HG03196 (cell line): ENCODE measurements around the gene ACVR1C.
"Not testable (repeated sequence)": the region's sequence is repeated elsewhere in the genome, so short reads cannot be mapped to it uniquely, and the experiment has no call there.

Source experiments
- ATAC-seq: cut with Tn5 transposase; IDR thresholded peaks from one replicate; pipeline ENCODE4 v1.9.1; 2021; ENCODE audit not compliant: unreplicated experiment

The ACVR1C gene

GRCh38 chr2:157587576-157587975 is 41.1 kb downstream of the ACVR1C start:
- no peak for ATAC-seq

- no peak for ATAC-seq
Measured at GRCh38 chr2:157574165-157574564, 54.5 kb downstream of the ACVR1C start.

DNA sequence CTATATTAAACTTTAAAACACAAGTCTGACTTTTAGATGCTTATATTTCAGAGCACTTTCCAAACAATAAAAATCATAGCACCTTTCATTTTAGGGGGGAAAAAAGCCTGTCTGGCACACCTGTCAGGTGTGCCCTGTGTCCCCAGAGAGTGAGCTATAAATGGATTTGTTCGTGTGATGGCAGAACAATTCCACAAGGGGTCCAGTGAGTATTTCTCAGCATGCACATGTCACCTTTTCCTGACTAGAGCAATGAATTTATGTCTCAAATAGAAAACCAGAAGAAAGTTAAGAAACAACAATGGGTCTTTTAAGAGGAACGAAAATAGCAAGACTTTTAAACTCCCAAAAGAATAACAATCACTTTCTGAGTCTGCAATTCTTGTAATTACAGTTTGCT is 55.9 kb downstream of the ACVR1C start:
- ATAC-seq, result peak; percentile 51

GRCh38 chr2:157566623-157567022 is 62.0 kb downstream of the ACVR1C start:
- not testable (repeated sequence) for ATAC-seq

- ATAC-seq, result not testable (repeated sequence)
Measured at GRCh38 chr2:157566113-157566512, 62.6 kb downstream of the ACVR1C start.

DNA sequence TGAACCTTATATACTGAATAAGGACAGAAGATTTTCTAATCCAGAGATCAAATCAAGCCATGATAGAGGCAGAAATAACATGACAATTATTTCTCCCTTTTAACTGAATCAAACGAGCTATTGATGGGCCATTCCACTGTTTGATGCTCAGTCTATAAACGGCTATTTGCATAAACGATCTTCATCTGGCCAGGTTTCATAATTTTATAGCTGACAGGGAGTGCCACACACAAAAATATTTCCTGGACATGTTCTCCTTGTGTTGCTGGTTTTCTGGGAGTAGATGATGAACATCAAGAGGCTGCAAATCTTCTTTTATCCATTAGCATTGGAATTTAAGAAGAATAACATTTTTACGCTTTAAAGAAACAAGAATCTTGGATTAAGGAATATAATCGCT is 63.1 kb downstream of the ACVR1C start:
- no peak for ATAC-seq

DNA sequence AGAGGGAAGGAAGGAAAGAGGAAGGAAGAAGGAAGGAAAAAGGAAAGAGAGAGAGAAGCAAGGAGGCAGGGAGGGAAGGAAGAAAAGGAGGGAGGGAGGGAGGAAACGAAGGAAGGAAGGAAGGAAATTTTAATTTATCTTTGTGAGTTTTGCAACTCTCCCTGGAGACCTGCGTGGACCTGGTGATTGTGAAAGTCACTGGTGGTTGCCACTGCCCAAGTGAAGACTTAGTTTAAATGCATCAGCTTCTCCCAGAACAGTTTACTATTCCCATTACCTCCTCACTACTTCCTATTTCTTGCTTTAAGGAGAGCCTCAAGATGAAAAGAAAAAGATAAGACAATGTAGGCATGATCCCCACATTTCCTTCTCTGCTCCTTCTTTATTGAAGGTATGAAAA is 68.8 kb downstream of the ACVR1C start:
- ATAC-seq, result no peak

GRCh38 chr2:157559461-157559860 is 69.2 kb downstream of the ACVR1C start:
- ATAC-seq, result no peak

GRCh38 chr2:157559061-157559460 is 69.6 kb downstream of the ACVR1C start:
- no peak for ATAC-seq

DNA sequence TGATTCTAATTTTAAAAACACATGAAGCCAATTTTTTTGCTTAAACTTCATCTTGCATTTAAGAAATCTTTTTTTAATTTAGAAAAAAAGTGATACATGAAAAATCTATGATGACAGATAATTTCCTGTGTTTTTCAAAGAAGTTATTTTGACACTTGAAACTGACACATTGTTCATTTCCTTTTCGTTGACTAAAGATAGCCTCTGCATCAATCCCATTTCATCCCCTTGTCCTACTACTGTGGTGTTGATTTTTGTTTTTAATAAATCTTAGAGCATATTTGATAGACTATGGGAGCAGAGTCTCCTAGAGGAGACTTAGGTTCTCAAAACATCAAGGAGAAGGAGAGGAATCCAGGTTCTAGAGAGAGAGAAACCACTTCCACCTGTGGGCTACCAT is 70.9 kb downstream of the ACVR1C start:
- ATAC-seq, result no peak

- no peak for ATAC-seq
Measured at GRCh38 chr2:157540102-157540501, 88.6 kb downstream of the ACVR1C start.

DNA sequence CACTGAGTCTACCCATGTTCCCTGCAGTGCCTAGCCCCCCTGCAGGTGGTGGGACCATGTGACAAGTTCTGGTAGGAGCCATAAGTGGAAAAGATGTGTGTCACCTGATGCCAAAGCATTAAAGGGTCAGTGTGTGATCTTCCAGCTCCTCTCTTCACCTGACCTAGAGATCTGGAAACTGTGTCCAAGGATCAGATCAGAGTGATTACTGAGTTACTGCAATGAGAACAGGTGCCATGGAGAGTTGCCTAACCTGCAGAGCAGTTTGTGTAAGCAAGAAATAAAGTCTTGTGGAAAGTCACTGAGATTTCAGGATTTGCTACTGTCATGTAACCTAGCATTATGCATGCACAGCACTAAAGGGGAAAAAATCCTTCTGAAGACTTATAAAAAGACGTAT is 90.6 kb downstream of the ACVR1C start:
- ATAC-seq, result no peak

GRCh38 chr2:157536815-157537214 is 91.8 kb downstream of the ACVR1C start:
- no peak for ATAC-seq

DNA sequence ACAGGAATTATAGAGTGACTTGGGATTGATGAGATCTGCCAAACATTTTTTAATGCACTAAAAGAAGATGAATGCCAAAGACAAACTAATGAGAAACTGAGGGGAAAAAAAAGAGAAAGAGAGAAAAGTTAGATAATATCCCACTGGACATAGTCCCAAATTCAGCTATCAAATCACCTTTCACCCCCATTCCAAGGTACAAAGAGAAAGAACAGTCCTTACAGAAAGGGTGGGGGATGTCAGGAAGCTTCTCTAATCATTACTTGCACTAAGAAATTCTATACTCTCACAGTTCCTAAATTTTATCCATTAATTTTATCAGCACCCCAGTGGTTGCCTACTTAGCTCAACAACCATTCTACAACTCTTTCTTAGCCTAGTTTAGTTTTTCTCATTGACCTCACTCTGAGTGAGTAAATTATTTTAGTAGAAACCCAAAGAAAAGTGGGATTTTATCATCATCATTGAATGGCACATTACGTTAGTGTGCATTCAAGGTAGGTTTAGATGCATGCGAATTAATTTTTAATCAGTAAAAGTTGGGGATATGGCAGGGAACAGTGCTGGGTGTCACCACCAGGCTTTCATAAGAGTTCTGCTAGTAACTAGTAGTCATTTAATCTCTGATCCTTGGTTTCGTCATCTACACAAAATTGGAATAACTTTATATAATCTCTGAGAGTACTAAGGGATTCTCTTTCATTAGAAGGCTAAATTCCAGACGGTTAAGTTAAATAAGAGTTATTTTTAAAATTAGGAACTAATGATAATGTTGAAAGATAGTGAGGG is 99.5 kb downstream of the ACVR1C start:
- ATAC-seq, result no peak

DNA sequence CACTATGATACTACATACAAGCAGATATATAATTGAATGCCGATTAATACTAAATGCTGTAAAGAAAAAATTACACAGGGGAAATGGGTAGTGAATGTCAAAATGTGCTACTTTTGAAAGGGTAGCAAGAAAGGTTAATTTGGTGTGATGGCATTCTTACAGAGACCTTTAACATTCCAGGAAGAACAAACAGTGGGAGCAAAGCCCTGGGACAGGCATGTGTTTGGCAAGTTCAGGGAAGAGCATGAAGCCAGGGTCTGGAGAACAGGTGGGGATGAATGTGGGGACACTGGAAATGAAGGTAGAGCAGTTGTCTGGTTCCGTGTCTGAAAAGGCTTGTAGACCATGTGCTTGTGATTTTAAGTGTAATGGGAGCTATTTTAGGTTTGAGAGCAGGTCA is 102.6 kb downstream of the ACVR1C start:
- ATAC-seq, result no peak

DNA sequence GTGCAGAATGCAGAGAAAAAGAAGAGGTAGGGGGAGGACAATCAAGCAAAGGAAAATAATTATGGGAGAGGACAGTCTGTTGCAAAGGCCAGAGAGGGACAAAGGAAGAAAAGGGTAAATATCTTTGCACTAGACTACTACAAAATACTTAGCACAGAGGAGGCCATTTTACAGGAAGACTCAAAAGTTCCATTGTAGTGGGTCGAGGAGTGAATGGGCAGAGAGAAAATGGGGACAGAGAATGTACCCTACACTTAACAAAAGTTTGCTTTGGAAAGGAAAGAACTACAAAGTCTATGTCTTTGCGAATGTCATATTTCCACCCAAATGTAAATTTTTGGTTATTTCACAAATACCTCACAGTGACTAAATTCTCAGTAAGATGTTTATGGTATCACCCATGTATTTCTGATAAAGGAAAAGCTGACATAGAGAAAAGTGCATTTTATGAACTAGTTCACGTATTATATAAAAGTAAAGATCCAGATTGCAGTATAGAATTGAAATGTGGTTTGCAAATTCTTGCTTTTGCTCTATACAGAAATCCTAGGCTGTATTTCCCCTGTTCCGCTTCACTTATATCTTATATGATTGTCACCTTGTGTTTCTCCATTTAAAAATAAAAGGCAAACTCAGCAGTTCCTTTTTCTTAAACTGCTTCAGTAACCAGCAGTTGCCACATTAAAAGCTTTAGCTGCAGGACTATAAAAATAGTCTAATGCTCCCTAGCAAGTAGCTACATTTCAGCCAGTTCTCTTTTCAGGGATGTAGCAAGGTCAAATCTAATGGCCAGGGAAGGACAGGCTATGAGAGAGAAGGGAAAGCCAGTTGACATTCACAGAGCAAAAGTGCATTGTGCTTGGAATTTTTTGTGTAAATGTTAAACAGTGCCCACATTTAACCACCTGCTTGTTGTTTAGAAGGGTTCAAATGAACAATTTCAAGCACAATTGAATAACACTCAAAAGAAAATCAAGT is 105.1 kb downstream of the ACVR1C start:
- ATAC-seq, result no peak

GRCh38 chr2:157514966-157515365 is 113.7 kb downstream of the ACVR1C start:
- ATAC-seq, result not testable (repeated sequence)

DNA sequence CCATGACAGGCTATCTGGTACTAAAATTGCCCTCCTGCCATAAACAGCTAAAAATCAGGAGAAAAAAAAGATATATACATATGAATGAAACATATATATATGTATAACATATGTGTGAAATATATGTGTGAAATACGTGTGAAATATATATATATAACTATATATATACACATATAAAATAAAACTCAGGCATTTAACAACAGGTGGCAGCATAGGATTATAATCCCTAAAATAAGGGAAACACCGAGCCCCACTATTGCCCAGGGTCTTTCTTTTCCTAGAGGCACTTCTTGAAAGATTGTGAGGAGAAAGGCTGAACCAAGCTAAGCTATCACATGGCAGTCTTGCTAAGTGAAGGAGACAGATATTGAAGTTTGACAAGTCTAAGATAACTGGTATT is 118.9 kb downstream of the ACVR1C start:
- ATAC-seq, result no peak

DNA sequence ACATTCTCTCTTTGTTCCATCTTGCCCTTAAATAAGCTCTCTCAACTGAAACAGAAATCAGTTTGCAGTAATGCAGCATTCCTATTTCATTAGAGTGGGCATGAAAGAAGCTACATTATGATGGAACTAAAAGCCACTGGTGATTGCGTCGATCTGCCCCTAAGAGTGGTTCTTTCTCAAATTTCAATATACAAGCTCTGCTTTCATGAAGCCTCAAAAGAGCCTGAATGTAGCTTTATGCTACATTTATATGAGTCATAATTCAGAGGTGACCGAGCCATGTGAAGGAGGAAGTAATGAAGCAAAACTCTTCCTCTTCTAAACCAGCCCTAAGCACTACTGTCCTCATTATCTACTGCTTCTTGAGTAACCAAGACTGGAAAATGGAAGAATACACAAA is 120.0 kb downstream of the ACVR1C start:
- ATAC-seq, result no peak

DNA sequence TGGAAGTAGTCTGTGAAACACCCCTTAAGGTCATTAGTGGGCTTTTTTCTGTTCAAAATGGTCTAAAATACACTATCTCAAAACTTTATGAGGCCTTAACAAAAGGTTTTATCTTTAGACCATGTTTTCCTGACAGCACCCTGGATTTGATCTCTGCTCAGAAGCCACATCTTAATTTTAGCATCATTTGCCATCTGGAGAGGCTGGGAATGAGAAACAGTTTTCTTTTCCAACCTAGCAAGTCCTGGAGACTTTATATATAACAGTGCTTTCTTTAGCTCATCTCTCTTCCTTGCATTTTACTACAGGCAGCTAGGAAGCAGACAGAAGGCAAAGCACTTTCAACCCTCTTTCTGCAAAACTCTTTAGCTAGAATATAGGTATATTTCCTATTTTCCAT is 122.1 kb downstream of the ACVR1C start:
- no peak for ATAC-seq

DNA sequence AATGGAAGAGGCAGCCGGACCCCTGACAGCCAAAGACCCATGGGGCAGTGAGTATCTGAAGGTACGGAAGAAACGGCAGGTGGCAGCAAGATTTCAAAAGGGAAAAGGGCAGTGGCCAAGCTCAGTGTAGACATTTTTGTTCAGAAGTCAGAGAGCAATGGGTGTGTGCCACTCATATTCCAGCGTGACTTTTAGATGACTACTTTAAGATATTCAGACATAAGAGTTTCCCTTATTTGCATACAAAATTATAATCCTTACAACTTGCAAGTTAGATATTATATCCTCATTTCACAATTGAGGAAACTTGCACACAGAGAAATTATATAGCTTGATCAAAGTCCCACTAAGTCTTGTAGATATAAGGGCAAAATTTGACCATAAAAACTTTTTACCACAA is 124.0 kb downstream of the ACVR1C start:
- no peak for ATAC-seq

GRCh38 chr2:157501026-157501425 is 127.6 kb downstream of the ACVR1C start:
- no peak for ATAC-seq
